ENCODE results near the gene PABPC1L.
A peak's percentile ranks its signal among the peaks of the same experiment; 100 is the strongest.
"Not testable (repeated sequence)": the region's sequence is repeated elsewhere in the genome, so short reads cannot be mapped to it uniquely, and the experiment has no call there.

The PABPC1L gene

GRCh38 chr20:44909872-44910689 lies at the start of gene PABPC1L:
Gene PABPC1L (plus strand): TSS chr20:44910060. CDS start chr20:44910144, 84 bp downstream.
- peaks cover 39% of the 10 kb centered on the region for H3K4me1 Mint-ChIP-seq (ENCODE audit: low read depth)
- H3K36me3 Mint-ChIP-seq (ENCODE audit: low read depth), result peaks cover 57% of the 10 kb centered on the region
- H3K27me3 Mint-ChIP-seq, result no peaks in the 10 kb centered on the region
- peak within 1 kb of the TSS; percentile 63 for H3K27ac Mint-ChIP-seq
- peak within 1 kb of the TSS; percentile 86 for H3K4me3 Mint-ChIP-seq
- no peaks in the 10 kb centered on the region for H3K9me3 Mint-ChIP-seq

GRCh38 chr20:44861531-44862006 lies 48.3 kb upstream of the PABPC1L start:
- Mint-ChIP-seq H3K9me3 (no peaks in the 10 kb centered on the region), H3K27me3 (no peaks in the 10 kb centered on the region), H3K4me1 (ENCODE audit: low read depth) (peaks cover 14% of the 10 kb centered on the region)

GRCh38 chr20:44862286-44862685 lies 47.6 kb upstream of the PABPC1L start:
- H3K4me1 Mint-ChIP-seq (ENCODE audit: low read depth), result peaks cover 21% of the 10 kb centered on the region
- H3K27me3 Mint-ChIP-seq, result no peaks in the 10 kb centered on the region
- no peaks in the 10 kb centered on the region for H3K36me3 Mint-ChIP-seq (ENCODE audit: low read depth)
- H3K9me3 Mint-ChIP-seq, result no peaks in the 10 kb centered on the region
- H3K27ac Mint-ChIP-seq, result no peak overlapping the region
- no peak overlapping the region for H3K4me3 Mint-ChIP-seq

More at GRCh38 chr20:44861531-44862006, 48.3 kb upstream of the PABPC1L start:
- H3K27ac Mint-ChIP-seq, result no peak overlapping the region
- H3K4me3 Mint-ChIP-seq, result no peak overlapping the region
- H3K36me3 Mint-ChIP-seq (ENCODE audit: low read depth), result no peaks in the 10 kb centered on the region

- H3K4me3 Mint-ChIP-seq; H3K36me3 Mint-ChIP-seq (ENCODE audit: low read depth); H3K9me3 Mint-ChIP-seq; H3K27ac Mint-ChIP-seq; H3K27me3 Mint-ChIP-seq: not testable (repeated sequence)
- H3K4me1 Mint-ChIP-seq (ENCODE audit: low read depth), result peaks cover 27% of the 10 kb centered on the region
These were observed 46.3 kb upstream of the PABPC1L start for GRCh38 chr20:44863365-44864084.

GRCh38 chr20:44864493-44864892 lies 45.4 kb upstream of the PABPC1L start:
- H3K27me3 Mint-ChIP-seq; H3K4me3 Mint-ChIP-seq; H3K27ac Mint-ChIP-seq; H3K36me3 Mint-ChIP-seq (ENCODE audit: low read depth); H3K9me3 Mint-ChIP-seq: not testable (repeated sequence)
- H3K4me1 Mint-ChIP-seq (ENCODE audit: low read depth), result peaks cover 27% of the 10 kb centered on the region

GRCh38 chr20:44866703-44867335 lies 43.0 kb upstream of the PABPC1L start:
- no peaks in the 10 kb centered on the region for H3K36me3 Mint-ChIP-seq (ENCODE audit: low read depth)
- no peaks in the 10 kb centered on the region for H3K9me3 Mint-ChIP-seq
- H3K27ac Mint-ChIP-seq, result no peak overlapping the region
- H3K4me3 Mint-ChIP-seq, result peak overlapping the region; percentile 49
- H3K27me3 Mint-ChIP-seq, result peaks cover 3% of the 10 kb centered on the region
- H3K4me1 Mint-ChIP-seq (ENCODE audit: low read depth), result peaks cover 20% of the 10 kb centered on the region

GRCh38 chr20:44869471-44869870 lies 40.4 kb upstream of the PABPC1L start:
- Mint-ChIP-seq H3K27ac (no peak overlapping the region), H3K36me3 (ENCODE audit: low read depth) (no peaks in the 10 kb centered on the region), H3K27me3 (peaks cover 3% of the 10 kb centered on the region), H3K4me1 (ENCODE audit: low read depth) (peaks cover 14% of the 10 kb centered on the region), H3K9me3 (no peaks in the 10 kb centered on the region), H3K4me3 (no peak overlapping the region)

GRCh38 chr20:44882360-44882759 lies 27.5 kb upstream of the PABPC1L start:
- H3K36me3 Mint-ChIP-seq (ENCODE audit: low read depth); H3K9me3 Mint-ChIP-seq; H3K27ac Mint-ChIP-seq; H3K27me3 Mint-ChIP-seq; H3K4me3 Mint-ChIP-seq: not testable (repeated sequence)
- H3K4me1 Mint-ChIP-seq (ENCODE audit: low read depth), result peaks cover 19% of the 10 kb centered on the region

GRCh38 chr20:44883214-44883902 lies 26.5 kb upstream of the PABPC1L start:
- Mint-ChIP-seq H3K27me3 (no peaks in the 10 kb centered on the region), H3K9me3 (no peaks in the 10 kb centered on the region), H3K4me1 (ENCODE audit: low read depth) (peaks cover 29% of the 10 kb centered on the region), H3K36me3 (ENCODE audit: low read depth) (peaks cover 8% of the 10 kb centered on the region), H3K4me3 (no peak overlapping the region), H3K27ac (no peak overlapping the region)

GRCh38 chr20:44884907-44885391 lies 24.9 kb upstream of the PABPC1L start:
- Mint-ChIP-seq H3K4me1 (ENCODE audit: low read depth) (peaks cover 45% of the 10 kb centered on the region), H3K27me3 (no peaks in the 10 kb centered on the region), H3K9me3 (no peaks in the 10 kb centered on the region), H3K4me3 (peak overlapping the region; percentile 96), H3K27ac (peak overlapping the region; percentile 75), H3K36me3 (ENCODE audit: low read depth) (peaks cover 23% of the 10 kb centered on the region)

- peaks cover 25% of the 10 kb centered on the region for H3K36me3 Mint-ChIP-seq (ENCODE audit: low read depth)
- peak within 1 kb of the TSS; percentile 96 for H3K4me3 Mint-ChIP-seq
- no peaks in the 10 kb centered on the region for H3K27me3 Mint-ChIP-seq
- H3K27ac Mint-ChIP-seq, result peak within 1 kb of the TSS; percentile 93
- H3K9me3 Mint-ChIP-seq, result no peaks in the 10 kb centered on the region
- H3K4me1 Mint-ChIP-seq (ENCODE audit: low read depth), result peaks cover 48% of the 10 kb centered on the region
These were observed 24.2 kb upstream of the PABPC1L start, which contains the start of gene YWHAB for GRCh38 chr20:44885392-44886265. Gene YWHAB (plus strand): TSS chr20:44885705. CDS start chr20:44901534, 15,829 bp downstream.

GRCh38 chr20:44886266-44886651 lies 23.6 kb upstream of the PABPC1L start:
- Mint-ChIP-seq H3K9me3 (no peaks in the 10 kb centered on the region), H3K27ac (peak overlapping the region; percentile 93), H3K27me3 (no peaks in the 10 kb centered on the region), H3K4me3 (peak overlapping the region; percentile 96), H3K36me3 (ENCODE audit: low read depth) (peaks cover 25% of the 10 kb centered on the region), H3K4me1 (ENCODE audit: low read depth) (peaks cover 53% of the 10 kb centered on the region)

GRCh38 chr20:44886828-44887227 lies 23.0 kb upstream of the PABPC1L start:
- Mint-ChIP-seq H3K4me3 (peak overlapping the region; percentile 96), H3K4me1 (ENCODE audit: low read depth) (peaks cover 59% of the 10 kb centered on the region), H3K9me3 (no peaks in the 10 kb centered on the region), H3K27me3 (no peaks in the 10 kb centered on the region), H3K36me3 (ENCODE audit: low read depth) (peaks cover 26% of the 10 kb centered on the region), H3K27ac (peak overlapping the region; percentile 93)
